Activated T-cell treated with anti-CD3 and anti-CD28 coated beads for 48 hours (primary cell): Measurements from ENCODE around the gene OVCA2.

Experiments
- DNase-seq: peaks from one replicate; pipeline ENCODE4 v3.0.0-alpha.2; 2020; ENCODE audit warnings: low read depth

The OVCA2 gene

DNA sequence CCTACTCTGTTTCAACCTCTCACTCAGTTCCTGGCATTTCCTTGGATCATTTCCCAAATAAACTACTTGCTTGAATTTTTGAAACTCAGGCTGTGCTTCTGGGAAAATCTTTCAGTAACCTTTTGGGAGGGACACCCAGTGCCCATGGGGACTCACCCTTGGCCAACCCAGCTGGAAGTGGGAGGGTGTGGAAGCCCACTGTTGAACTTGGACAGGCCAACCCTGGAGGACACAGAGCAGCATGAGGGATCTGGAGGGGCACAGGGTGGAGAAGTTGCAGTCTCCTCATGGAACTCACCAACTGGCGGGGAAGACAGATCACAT lies 27.9 kb upstream of the OVCA2 start:
- no peak for DNase-seq

DNA sequence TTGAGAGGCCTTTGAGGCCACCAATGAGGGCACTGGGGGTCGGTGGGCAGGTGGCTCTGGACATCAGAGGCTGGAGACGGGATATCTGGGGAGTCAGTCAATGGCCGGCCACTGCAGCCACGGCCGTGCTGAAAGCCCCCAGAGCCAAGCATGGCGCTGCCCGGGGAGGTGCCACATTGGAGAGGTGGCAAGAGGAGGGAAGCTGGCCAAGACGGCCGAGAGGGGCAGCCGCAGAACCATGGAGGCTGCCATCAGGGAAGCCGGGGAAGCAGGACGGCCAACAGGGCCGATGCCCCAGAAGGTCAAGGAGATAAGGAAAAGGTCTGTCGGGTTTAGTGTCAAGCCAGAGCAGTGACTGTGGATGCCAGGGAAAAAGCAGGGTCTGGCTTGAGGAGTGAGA lies 26.5 kb upstream of the OVCA2 start:
- DNase-seq: no peak

DNA sequence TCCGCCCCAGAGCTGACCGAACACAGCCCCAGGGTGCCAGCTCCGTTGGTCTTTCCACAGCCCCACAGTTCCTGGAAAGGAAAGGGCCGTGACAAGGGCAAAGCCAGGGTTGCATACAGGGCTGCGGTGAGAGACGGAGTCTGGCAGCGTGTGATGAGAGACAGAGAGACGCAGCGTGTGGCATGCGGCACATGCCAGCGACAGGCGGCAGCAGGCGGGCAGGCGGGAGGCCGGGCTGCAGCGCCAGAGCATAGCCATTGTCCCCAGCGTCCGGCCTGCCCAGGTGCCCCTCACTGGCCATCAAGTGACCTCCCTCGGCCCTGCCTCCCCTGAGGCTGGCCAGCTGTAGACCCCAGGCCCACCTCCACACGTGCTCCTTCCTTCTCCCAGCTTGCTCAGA lies 25.3 kb upstream of the OVCA2 start:
- DNase-seq: no peak

DNA sequence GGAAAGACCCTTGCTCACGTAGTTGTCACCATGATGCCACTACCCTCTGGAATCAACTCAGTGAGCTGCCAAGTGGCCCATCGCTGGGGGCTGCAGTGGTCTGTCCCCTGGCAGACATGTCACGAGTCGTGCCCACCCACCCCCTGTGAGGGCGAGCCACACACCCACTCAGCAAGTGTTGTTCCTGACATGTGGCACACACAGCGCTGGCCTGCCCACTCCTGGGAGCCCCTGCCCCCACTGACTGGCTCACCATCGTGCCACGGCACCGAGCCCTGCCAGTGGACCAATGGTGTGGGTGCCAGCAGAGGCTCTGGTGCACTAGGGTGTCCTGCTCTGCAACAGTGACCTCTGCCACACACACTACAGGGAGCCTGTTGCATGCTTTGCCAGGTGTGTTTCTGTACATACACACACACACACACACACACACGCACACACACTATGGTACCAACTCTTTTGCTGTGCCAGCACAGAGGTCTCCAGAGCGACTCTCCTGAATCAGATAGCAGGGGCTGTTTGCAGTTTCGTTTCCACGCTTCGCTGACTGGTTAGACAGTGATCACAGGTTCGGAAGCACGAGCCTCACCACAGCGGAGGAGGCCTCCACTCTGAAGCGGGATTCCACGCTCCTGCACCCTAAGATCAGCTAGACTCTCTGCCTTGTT lies 24.4 kb upstream of the OVCA2 start:
- no peak for DNase-seq

DNA sequence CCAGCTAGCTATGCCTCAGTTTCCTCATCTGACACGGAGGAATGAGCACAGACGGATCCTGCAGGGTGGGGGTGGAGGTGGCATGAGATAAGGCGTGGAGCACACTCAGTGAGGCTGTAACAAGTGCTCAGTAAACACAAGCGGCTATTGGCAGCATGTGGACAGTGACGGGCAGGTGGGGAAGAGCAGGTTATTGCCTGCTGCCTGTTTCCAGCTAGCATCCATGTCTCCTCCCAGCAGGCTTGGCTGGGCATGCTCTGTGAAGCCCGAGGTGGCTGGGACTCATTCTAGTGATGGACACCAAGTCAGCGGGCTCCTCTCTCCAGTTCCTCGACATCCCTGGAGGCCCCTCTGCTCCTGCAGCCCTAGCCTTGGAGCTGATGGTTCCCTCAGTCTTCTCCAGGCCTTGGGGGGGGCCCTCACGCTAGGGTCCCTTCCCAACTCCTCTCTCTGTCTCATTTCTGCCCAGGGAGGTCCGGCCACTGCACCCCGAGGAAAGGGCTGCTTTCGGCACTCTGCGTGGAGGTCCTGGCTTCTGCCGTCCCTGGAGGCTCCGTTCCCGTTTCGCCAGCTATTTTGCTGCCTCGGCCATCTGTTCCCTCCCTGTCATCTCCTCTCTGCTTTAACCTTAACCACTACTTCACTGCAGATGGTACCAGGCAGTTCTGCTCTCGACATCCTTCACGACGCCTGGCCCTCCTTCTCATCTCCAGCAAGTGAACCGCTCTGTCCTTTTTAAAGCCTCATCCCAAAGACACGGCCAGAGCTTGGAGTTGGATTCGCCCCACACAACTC lies 22.9 kb upstream of the OVCA2 start:
- DNase-seq: no peak

DNA sequence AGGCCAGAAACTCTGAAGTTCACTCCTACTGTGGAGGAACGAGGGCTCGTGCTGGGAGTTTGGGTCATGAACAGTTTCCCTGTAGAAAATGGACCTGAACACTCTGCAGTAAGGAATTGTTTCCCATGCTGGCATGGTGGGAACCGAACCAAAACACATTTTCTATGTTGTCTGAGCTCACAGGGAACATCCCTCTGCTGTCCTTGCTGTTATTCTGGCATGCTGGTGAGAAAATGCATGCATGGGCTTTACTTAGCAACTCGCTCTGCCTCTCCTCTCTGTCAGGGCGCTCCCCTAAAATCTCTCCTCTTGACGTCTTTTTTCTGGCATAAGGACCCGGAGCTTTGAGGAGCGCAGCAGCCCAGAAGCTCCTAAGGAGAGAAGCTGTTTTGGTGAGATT lies 22.1 kb upstream of the OVCA2 start:
- no peak for DNase-seq

DNA sequence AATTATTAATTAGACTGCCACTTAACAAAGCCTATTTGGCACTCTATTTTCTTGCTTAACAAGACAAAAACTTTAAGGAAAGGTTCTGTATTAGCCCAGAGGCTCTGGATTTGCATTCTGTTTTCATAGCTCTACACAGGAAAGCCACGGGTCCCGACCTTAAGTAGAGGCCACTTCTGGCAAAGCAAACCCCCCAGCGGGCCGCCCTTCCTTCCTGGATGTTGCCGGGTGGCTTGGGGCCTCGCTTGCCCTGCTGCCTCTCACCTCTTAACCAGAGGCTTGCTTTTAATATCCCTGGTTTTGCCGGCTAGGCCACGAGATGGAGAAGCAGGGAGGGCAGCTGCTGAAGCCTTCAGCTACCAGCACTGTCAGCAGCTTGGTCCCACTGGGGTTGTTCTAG lies 21.1 kb upstream of the OVCA2 start:
- DNase-seq: no peak

DNA sequence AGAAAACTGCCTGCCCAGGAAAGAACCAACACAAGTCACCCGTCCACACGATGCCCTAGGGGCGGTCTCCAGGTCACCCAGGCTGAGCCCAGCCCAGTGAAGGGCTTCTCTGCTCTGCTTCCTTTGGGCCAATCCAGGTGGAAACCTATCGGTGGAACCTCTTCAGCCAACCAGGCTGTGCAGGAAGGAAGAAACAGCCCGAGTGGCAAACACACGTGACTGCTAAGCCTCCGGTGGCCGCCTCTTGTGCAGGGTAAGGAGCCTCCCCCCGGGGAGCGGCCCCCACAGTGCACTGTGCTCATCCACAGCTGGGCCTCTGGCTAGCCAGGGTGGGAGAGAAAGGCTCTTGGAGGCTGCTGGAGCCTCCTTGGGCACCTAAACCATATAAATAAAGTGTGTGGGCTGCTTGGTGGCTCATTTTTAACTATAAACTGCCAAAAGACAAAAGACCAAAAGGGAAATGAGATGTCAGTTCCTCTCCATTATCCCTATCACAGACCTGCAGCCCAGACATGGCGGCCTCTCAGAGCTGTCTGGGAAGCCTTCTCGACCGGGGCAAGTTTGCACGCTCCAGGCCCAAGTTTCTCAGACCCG lies 19.1 kb upstream of the OVCA2 start:
- DNase-seq: no peak

DNA sequence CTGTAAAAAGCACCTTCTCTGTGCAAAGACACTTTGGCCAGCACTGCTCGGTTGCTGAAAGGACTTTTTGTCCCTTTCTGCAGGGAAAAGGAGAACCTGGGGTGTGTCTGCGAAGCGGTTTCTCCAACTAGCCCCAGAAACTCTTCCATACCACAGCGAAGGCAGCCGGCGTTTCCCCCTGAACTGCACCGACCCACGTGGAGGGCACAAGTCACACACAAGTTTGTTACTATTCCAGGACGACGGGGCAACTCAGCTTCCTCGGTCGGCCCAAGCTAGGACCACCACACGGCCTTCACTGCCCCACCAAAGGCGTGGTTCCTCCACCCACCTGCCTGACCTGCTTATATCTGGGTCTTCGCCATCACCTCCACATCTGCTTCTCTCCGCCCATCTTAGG lies 18.6 kb upstream of the OVCA2 start:
- no peak for DNase-seq

DNA sequence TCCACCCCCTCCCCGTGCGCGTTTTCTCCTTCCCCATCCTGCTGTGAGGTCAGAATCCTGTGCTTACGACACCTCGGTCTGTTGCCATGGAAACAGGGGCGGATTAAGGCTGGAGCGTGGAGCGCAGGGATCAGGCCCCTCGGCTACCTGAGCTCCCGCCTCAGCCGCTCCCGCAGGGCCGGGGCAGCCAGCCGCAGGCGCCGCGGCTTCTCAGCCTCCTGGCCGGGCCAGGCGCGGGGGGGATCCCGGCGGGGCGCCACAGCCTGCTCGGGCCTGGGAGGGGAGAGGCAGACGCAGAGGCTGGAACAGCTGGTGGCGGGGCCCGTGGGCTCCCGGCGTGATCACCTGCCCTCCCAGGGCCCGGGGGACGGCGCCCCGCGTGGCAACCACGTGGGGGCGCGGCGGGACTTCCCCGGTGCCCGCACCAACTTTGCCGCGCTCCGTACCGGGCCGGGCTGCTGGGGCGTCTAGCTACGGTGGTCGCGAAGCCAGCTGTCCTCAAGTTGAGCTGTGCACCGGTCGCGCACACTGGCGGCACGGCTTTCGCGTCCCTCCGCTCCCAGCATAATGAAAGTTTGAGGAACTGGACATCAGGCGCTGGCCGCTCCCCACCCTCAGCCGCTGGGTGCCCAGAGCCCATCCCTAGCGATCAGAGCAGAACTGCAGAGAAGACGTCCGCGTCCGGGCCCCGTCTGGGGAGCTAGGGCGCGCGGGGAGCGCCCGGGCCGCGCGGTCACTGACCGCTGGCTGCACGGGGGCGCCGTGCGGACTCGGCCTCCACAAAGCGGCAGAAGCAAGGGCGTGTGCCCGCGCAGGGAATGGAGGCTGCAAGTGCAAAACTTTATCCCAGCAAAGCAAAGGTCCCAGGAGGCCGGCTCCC lies 17.9 kb upstream of the OVCA2 start:
- DNase-seq: no peak

DNA sequence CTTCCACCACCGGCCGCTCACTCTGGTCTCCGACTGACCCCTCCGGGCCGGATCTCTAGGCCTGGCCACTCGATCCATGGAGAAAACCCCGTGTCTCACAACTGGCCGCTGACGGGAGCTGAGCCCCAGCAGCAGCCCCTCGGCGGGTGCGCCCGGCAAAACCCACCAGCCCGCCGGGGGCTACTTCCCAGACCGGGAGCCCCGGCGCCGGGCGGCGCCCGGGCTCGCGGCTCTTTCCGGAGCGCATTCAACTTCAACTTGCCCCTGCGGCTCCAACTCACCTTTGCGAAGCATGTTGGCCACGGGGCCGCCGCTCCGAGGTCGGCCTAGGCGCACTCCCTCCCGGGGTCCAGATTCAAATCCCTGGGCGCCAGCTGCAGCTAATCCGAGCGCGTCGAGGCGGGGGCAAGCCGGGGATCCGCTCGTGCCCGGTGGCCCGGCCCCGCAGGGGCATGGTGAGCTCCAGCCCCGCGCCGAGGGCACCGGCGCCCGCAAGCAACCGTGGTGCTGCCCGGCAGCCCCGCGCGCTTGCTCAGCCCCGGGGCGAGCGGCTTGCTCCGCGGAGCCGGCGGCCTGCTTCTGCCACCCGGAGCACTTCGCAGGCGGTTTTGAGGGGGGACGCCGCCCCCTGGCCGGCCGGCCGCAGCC lies 17.1 kb upstream of the OVCA2 start:
- DNase-seq: no peak

DNA sequence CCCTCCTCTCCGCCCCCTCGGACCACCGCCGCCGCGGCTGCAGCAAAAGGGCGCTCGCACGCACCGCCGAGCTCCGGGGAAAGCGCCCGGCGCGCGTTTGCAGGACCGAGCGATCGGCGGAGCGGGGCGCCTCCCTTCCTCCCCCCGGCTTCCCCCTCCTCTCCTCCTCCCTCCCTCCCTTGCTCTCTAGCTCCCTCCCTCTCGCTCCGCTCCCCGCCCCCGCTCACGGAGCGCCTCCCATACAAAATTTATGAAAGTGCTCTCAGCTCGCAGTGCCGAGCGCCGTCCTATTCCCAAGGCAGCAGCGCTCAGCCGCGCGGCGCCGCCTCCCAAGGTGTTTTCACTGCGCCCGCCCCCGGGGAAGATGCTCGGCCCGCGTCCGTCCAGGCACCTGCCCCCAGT lies 16.6 kb upstream of the OVCA2 start, which contains the start of gene RTN4RL1:
RTN4RL1 (minus strand) TSS at position 115 of the 402 bp plus-strand sequence. CDS start 469 bp downstream, outside the sequence.
- peak; percentile 30 for DNase-seq

DNA sequence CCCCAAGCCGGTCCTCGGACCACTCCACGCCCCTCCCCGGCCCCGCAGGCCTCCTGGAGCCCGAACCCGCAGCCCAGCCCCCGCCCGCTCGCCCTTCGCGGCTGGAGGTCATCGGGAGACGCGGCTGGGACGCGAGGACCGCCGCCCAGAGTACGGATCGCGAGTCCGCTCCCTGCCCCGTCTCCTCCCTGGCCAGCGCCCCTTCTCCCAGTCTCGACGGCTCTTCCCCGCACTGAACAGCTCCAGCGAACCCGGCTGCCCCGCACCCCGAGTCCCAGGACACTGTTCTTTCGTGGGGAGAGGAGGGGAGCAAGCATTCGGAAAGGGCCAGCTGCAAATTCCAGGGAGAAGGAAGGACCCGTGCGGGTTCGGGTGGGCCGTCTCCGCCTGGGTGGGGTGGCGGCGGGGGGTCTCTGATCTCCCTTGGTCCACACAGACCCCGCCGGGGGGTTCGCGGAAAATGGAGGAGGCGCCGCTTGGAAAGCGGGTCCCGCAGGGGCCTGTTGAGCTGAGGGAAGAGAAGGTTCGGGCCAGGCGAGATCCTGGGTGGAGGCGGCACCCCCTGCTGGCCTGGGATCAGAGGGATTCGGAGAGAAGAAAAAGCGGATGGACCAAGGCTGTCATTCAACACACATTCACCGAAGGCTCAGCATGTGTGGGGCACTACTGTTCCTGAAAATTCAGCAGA lies 16.1 kb upstream of the OVCA2 start:
- DNase-seq: peak; percentile 23

DNA sequence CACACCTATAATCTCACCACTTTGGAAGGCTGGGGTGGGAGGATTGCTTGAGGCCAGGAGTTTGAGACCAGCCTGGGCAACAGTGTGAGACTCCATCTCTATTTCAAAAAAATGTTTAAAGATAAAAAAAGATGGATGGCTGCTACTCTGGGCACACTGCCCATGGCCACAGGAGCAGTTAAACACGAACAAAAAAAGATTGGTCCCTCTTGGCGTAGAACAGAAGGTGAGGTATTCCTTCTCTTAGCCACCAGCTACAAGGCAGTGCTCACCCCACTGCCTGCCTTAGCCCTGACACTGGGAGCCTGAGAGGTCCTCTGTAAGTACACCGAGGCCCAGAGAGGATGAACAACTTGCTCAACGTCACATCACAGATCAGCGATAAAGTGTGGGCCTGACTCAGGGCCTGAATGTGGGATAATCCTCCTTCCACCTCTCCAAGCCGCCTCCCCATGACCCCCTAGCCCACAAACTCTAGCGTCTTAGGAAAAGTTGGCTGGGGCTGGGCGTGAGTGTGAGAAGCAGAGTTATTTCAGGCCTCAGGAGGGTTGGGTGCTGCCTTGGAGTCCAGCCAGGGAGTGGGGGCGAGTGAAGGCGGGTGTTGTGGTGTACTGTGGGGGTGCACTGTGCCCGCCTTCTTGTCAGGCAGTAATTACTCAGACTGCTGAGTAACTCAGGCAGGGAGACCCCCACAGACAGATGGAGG lies 14.1 kb upstream of the OVCA2 start:
- no peak for DNase-seq

DNA sequence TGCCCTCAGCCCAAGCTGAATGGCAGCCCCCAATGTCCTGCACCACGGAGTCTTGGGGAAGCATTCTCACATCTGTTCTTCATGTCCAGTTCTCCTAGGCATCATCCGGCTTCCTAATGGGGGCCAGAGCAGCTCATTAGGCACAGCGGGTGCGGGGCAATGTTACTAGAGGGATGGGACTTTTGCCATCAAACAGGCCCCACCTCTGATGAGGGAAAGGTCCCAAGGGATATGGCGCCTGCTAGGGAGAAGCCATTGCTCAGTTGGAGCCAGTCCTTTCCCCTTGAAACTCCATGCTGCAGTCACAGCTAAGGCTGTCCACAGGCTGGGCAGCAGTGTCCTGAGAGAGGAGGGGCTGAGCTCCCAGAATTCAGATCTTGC lies 13.6 kb upstream of the OVCA2 start:
- no peak for DNase-seq

DNA sequence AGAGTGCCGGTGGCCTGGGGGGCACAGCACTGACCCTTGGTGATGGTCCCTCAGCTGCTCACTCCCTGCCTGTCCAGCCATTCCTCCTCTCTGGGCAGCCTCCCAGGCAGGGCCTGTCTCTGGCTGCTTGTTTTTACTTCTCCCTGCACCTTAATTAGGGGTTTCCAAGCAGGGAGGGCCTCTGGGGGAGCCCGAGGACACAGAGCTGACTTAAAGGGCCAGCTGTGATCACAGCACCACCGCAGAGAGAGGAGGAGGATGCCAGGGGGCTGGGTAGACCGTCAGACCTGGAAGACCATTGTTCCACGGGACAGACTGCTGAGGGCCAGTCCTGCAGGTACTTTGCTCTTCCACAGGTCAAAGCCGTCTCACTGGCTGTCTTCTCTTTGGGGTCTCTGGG lies 13.1 kb upstream of the OVCA2 start:
- no peak for DNase-seq

DNA sequence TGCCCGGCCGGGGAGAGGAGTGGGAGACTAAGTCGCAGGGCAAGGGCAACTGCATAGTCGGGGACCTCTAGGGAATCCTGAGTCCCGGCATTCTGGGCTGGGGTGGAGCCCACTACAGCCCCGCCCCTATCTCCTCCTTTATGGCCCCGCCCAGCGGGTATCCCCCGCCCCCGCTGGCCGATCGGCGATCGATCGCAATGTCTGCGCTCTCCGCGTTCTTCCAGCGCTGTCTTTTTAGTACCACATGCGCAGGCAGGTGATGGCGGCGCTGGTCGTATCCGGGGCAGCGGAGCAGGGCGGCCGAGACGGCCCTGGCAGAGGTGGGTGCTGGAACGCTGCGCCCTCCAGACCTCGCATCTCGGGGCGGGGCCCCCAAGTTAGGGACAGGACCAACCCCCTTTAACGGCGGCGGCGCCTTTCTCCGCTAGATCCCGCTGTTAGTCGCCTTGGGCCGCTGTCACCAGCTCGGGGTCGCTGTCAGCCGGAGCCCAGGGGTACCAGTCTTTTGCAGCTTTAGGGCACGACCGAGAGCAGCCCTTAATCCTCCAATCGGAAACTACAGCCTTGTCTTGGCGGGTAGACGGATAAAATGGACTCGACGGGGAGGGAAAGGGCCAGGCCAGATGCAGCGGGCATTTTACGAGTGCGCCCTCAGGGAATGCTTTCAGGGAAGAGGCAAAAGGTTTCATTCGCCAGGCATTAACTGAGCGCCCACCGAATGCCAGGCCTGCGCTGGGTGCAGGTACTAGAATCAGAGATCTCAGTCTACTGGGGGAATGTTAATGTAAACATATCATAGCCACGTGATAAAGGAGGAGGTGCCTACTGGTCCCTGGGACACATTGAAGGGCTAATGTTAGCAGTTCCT lies 11.7 kb upstream of the OVCA2 start, which contains the start of gene DPH1:
DPH1 (plus strand) TSS at position 243 of the 868 bp plus-strand sequence; CDS start at position 260, 17 bp downstream.
- peak; percentile 85 for DNase-seq

DNA sequence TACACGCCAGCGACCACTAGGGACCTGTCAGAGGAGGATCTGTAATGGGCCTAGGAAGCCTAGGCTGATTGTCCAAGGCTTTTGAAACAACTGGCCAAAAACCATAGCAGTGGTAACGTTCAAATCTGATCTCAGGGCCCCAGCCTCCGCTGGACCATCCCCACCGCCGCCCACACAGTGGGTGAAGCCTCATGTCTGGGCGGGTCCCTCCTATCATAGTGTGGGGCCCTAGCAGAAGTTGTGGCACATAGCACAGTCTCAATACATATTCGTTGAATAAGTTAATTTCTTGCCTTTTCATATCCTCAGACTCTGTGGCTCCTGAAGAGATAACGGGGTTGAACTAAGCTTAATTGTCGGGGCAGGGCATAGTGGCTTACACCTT lies 11.1 kb upstream of the OVCA2 start:
- no peak for DNase-seq

DNA sequence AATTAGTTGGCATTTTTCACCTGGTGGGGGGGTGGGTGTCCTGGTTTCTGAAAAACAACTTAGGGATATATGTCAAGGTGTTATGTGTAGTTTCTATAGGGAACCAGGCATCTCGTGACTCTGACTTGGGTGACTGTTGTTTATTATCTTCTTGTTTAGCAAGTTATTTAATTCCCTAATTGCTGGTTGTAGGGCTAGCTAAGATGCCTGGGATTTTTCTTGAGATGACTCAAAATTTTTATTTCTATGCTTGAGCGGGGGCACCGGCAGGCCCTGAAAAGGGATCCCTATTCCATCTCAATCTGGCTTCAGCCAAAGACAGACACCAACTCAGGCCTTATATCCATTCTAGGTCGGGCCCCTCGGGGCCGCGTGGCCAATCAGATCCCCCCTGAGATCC lies 8.7 kb upstream of the OVCA2 start:
- no peak for DNase-seq

DNA sequence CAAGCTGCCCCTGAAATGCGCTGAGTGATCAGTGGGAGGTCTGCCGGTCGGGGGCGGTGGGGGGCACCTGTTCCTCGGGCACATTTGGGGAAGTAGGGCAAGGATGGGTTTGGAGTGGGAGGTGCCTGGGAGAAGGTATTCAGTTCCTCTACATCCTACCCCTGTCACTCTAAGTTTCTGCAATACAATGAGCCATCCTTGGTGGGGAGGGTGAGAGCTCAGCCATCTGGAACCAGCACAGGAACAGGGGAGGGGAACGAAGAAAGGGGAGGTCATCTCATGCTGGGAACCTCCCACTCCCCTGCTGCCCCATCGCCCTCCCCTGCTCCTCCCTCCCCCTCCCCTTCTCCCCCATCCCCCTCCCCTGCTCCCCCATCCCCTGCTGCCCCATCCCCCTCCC lies 7.7 kb upstream of the OVCA2 start:
- DNase-seq: no peak
